ENCODE measurements around the gene GAPDH. TPM values are rescaled to one million over a fixed set of nuclear protein-coding genes. Genes with fewer than 3 reads are reported as not detected.
"Not testable (repeated sequence)": the region's sequence is repeated elsewhere in the genome, so short reads cannot be mapped to it uniquely, and the experiment has no call there.

GAPDH gene
- total RNA-seq, 4 donors from 2014 or later, result 1,939 to 3,624 (median 2,830) TPM

DNA sequence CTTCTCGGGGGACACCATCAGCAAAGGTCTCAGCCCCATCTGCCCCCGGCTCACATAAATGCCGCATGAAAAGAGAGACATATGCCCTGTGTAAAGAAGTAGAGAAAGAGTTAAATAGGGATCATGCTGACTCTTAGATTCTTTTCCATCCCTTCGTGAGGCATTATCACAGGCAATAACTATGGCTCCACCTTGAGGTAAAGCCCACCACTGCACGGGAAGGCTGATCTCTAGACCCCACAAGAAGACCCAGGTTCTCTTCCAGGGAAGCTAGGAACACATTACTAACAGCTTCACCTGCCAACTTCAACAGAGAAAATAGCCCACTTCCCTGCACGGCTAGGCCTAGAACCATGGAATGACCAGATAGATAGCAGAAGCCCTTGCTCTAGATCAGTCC, 47.9 kb downstream of the GAPDH start:
- peaks cover 0 to 98% (median 6%) of the 10 kb centered on the region in 3 donors for H3K36me3 ChIP-seq
- TF ChIP-seq, protein P1, sequence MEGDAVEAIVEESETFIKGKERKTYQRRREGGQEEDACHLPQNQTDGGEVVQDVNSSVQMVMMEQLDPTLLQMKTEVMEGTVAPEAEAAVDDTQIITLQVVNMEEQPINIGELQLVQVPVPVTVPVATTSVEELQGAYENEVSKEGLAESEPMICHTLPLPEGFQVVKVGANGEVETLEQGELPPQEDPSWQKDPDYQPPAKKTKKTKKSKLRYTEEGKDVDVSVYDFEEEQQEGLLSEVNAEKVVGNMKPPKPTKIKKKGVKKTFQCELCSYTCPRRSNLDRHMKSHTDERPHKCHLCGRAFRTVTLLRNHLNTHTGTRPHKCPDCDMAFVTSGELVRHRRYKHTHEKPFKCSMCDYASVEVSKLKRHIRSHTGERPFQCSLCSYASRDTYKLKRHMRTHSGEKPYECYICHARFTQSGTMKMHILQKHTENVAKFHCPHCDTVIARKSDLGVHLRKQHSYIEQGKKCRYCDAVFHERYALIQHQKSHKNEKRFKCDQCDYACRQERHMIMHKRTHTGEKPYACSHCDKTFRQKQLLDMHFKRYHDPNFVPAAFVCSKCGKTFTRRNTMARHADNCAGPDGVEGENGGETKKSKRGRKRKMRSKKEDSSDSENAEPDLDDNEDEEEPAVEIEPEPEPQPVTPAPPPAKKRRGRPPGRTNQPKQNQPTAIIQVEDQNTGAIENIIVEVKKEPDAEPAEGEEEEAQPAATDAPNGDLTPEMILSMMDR (IDR thresholded peaks at IDR 0.05), result no peak
- no peak for TF ChIP-seq POLR2A (IDR thresholded peaks at IDR 0.05)
- H3K4me3 ChIP-seq, result no peak overlapping the region
- H3K4me1 ChIP-seq, result no peaks in the 10 kb centered on the region
- DNase-seq, result no peak
- H3K9me3 ChIP-seq, result no peaks in the 10 kb centered on the region
- H3K27me3 ChIP-seq, result no peaks in the 10 kb centered on the region
- no peak overlapping the region for H3K27ac ChIP-seq

DNA sequence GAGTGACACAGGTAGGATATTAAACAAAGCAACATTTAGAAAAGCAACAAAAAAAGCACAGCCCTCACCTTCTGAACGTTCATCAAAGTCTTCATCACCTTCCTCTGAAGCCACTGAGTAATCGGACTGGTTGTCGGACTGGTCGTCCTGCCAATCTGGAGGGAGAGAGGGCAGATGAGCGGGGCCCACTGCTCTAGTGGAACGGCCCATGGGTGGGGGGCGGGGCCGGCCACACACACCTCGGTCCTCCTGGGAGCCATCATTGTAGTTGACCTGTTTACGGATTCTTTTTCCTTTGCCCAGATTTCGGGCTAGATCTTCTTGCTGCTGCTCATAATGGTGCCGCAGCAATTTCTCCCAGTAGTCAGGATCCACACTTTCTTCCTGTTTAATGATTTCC, 48.6 kb downstream of the GAPDH start:
- Histone ChIP-seq H3K27me3 (no peaks in the 10 kb centered on the region), H3K4me1 (no peaks in the 10 kb centered on the region), H3K36me3 (peaks cover 0 to 98% (median 6%) of the 10 kb centered on the region in 3 donors), H3K4me3 (no peak overlapping the region), H3K27ac (no peak overlapping the region), H3K9me3 (no peaks in the 10 kb centered on the region)
- DNase-seq, result no peak
- no peak for TF ChIP-seq POLR2A (IDR thresholded peaks at IDR 0.05)
- TF ChIP-seq, protein P1 (IDR thresholded peaks at IDR 0.05), result no peak

- H3K36me3 ChIP-seq, result peaks cover 0 to 98% (median 0%) of the 10 kb centered on the region in 3 donors
Measured at GRCh38 chr12:6584293-6584692, 50.0 kb downstream of the GAPDH start.

GRCh38 chr12:6586569-6586968, 52.3 kb downstream of the GAPDH start:
- not testable (repeated sequence) for DNase-seq, H3K4me1 ChIP-seq, H3K27ac ChIP-seq, H3K27me3 ChIP-seq, H3K9me3 ChIP-seq, H3K4me3 ChIP-seq
- peaks cover 0 to 100% (median 4%) of the 10 kb centered on the region in 3 donors for H3K36me3 ChIP-seq

More at GRCh38 chr12:6584293-6584692, 50.0 kb downstream of the GAPDH start:
- Histone ChIP-seq H3K4me3 (no peak overlapping the region), H3K27me3 (no peaks in the 10 kb centered on the region), H3K27ac (no peak overlapping the region), H3K4me1 (no peaks in the 10 kb centered on the region), H3K9me3 (no peaks in the 10 kb centered on the region)
- no peak for TF ChIP-seq POLR2A (IDR thresholded peaks at IDR 0.05)
- TF ChIP-seq, protein P1 (IDR thresholded peaks at IDR 0.05), result no peak
- no peak for DNase-seq

Small RNA genes lying within 50 kb of the gene (small RNA-seq; reads per million reads assigned to genes)
- 267 to 286 reads per million in 2 donors for gene SCARNA11

Other genes starting within 250 kb of the GAPDH start
- gene PLEKHG6, start 223.8 kb upstream of the GAPDH start, total RNA-seq, result 100 to 1,000 TPM; 145 to 543 (median 176) TPM
- 100 to 1,000 TPM in 3 of 4 donors, 10 to 100 TPM in 1; 90.8 to 547 (median 393) TPM for gene TNFRSF1A, start 192.4 kb upstream of the GAPDH start, total RNA-seq
- 100 to 1,000 TPM in 3 of 4 donors, 10 to 100 TPM in 1; 93.3 to 275 (median 143) TPM for gene SCNN1A, start 159.0 kb upstream of the GAPDH start, total RNA-seq
- gene LTBR, start 150.4 kb upstream of the GAPDH start, total RNA-seq, result 100 to 1,000 TPM; 113 to 313 (median 294) TPM
- gene CD27, start 89.6 kb upstream of the GAPDH start, total RNA-seq, result 10 to 100 TPM in 1 of 4 donors, 1 to 10 TPM in 3; 1.0 to 20.6 (median 2.3) TPM
- 100 to 1,000 TPM in 2 of 4 donors, 10 to 100 TPM in 2; 44.6 to 124 (median 95.5) TPM for gene TAPBPL, start 82.5 kb upstream of the GAPDH start, total RNA-seq
- 10 to 100 TPM in 2 of 4 donors, 1 to 10 TPM in 2; 5.3 to 17.4 (median 9.3) TPM for gene VAMP1, start 63.8 kb upstream of the GAPDH start, total RNA-seq
- gene MRPL51, start 41.3 kb upstream of the GAPDH start, total RNA-seq, result 10 to 100 TPM; 23.5 to 71.8 (median 61.6) TPM
- gene NCAPD2, start 40.4 kb upstream of the GAPDH start, total RNA-seq, result 10 to 100 TPM; 26.1 to 86.6 (median 32.7) TPM
- 10 to 100 TPM in 2 of 4 donors, 1 to 10 TPM in 2; 7.8 to 50.3 (median 9.5) TPM for gene IFFO1, start 21.5 kb downstream of the GAPDH start, total RNA-seq
- 100 to 1,000 TPM in 1 of 4 donors, 10 to 100 TPM in 3; 21.4 to 135 (median 43.6) TPM for gene NOP2, start 33.8 kb downstream of the GAPDH start, total RNA-seq
- 100 to 1,000 TPM; 129 to 209 (median 167) TPM for gene CHD4, start 72.9 kb downstream of the GAPDH start, total RNA-seq
- 10 to 100 TPM; 18.7 to 36.2 (median 25.3) TPM for gene LPAR5, start 101.4 kb downstream of the GAPDH start, total RNA-seq
- 10 to 100 TPM in 2 of 4 donors, 1 to 10 TPM in 2; 5.1 to 12.1 (median 10.3) TPM for gene ACRBP, start 112.9 kb downstream of the GAPDH start, total RNA-seq
- 100 to 1,000 TPM in 1 of 4 donors, 10 to 100 TPM in 3; 32.6 to 109 (median 45.4) TPM for gene ING4, start 128.6 kb downstream of the GAPDH start, total RNA-seq
- gene ZNF384, start 154.9 kb downstream of the GAPDH start, total RNA-seq, result 10 to 100 TPM; 35.6 to 96.6 (median 80.2) TPM
- gene PIANP, start 166.3 kb downstream of the GAPDH start, total RNA-seq, result not detected
- 10 to 100 TPM; 38.4 to 72.6 (median 51.8) TPM for gene COPS7A, start 189.5 kb downstream of the GAPDH start, total RNA-seq
- gene MLF2, start 218.6 kb downstream of the GAPDH start, total RNA-seq, result 100 to 1,000 TPM in 3 of 4 donors, 10 to 100 TPM in 1; 94.9 to 212 (median 182) TPM
- 10 to 100 TPM; 44.2 to 87.5 (median 53.0) TPM for gene PTMS, start 231.8 kb downstream of the GAPDH start, total RNA-seq
- gene LAG3, start 238.0 kb downstream of the GAPDH start, total RNA-seq, result 1 to 10 TPM in 3 of 4 donors, not detected in 1; 1.3 to 3.0 (median 1.6) TPM

All from Peyer's patch (tissue), 4 donors.